Measurements from ENCODE around the gene LBHD2. TPM values are rescaled to one million over a fixed set of nuclear protein-coding genes. Genes with fewer than 3 reads are reported as not detected.
"Not testable (repeated sequence)": the region's sequence is repeated elsewhere in the genome, so short reads cannot be mapped to it uniquely, and the experiment has no call there.

LBHD2 gene
- total and polyA plus RNA-seq, 4 donors, result 0.47 to 0.53 TPM; not detected in 2

- peak overlapping the region; percentile 16 to 77 for H3K27ac ChIP-seq (ENCODE audit: low read depth in 1 of 2, low read length in 2 of 2)
- WGBS, result 71% methylated on average over 9 of the region's 9 CpGs
- H3K36me3 ChIP-seq (ENCODE audit: control insufficient read depth in 4 of 4, insufficient read depth in 3 of 4, low read depth in 1 of 4, low read length in 3 of 4), result no peaks in the 10 kb centered on the region
- no peaks in the 10 kb centered on the region for H3K9me3 ChIP-seq (ENCODE audit: control insufficient read depth in 4 of 4, low read length in 3 of 4)
- H3K27me3 ChIP-seq (ENCODE audit: control insufficient read depth in 4 of 4, insufficient read depth in 4 of 4, low read length in 3 of 4), result no peaks in the 10 kb centered on the region
- DNase-seq (ENCODE audit: low spot score), result no peak
- H3K4me1 ChIP-seq (ENCODE audit: control insufficient read depth in 4 of 4, insufficient read depth in 4 of 4, low read length in 3 of 4), result peaks cover 18 to 36% (median 27%) of the 10 kb centered on the region in 4 donors
- H3K9ac ChIP-seq (ENCODE audit: low read depth in 1 of 2, low read length in 2 of 2), result no peak overlapping the region
- TF ChIP-seq FOXA1 (IDR thresholded peaks at IDR 0.05), result no peak
- peak in 1 of 2 donors; percentile 6 for TF ChIP-seq RXRA (IDR thresholded peaks at IDR 0.05)
- H3K4me3 ChIP-seq (ENCODE audit: low read depth in 1 of 3, low read length in 3 of 3), result no peak overlapping the region
Measured at GRCh38 chr14:103118663-103119404, 34.8 kb downstream of the LBHD2 start.

GRCh38 chr14:103119527-103119926 lies 35.5 kb downstream of the LBHD2 start:
- H3K36me3 ChIP-seq (ENCODE audit: control insufficient read depth in 4 of 4, insufficient read depth in 3 of 4, low read depth in 1 of 4, low read length in 3 of 4); H3K9ac ChIP-seq (ENCODE audit: low read depth in 1 of 2, low read length in 2 of 2); H3K4me3 ChIP-seq (ENCODE audit: low read depth in 1 of 3, low read length in 3 of 3); H3K27me3 ChIP-seq (ENCODE audit: control insufficient read depth in 4 of 4, insufficient read depth in 4 of 4, low read length in 3 of 4); DNase-seq (ENCODE audit: low spot score); H3K9me3 ChIP-seq (ENCODE audit: control insufficient read depth in 4 of 4, low read length in 3 of 4); H3K27ac ChIP-seq (ENCODE audit: low read depth in 1 of 2, low read length in 2 of 2): not testable (repeated sequence)
- H3K4me1 ChIP-seq (ENCODE audit: control insufficient read depth in 4 of 4, insufficient read depth in 4 of 4, low read length in 3 of 4), result peaks cover 15 to 36% (median 26%) of the 10 kb centered on the region in 4 donors
- WGBS, result 93% methylated on average over 8 of the region's 8 CpGs

DNA sequence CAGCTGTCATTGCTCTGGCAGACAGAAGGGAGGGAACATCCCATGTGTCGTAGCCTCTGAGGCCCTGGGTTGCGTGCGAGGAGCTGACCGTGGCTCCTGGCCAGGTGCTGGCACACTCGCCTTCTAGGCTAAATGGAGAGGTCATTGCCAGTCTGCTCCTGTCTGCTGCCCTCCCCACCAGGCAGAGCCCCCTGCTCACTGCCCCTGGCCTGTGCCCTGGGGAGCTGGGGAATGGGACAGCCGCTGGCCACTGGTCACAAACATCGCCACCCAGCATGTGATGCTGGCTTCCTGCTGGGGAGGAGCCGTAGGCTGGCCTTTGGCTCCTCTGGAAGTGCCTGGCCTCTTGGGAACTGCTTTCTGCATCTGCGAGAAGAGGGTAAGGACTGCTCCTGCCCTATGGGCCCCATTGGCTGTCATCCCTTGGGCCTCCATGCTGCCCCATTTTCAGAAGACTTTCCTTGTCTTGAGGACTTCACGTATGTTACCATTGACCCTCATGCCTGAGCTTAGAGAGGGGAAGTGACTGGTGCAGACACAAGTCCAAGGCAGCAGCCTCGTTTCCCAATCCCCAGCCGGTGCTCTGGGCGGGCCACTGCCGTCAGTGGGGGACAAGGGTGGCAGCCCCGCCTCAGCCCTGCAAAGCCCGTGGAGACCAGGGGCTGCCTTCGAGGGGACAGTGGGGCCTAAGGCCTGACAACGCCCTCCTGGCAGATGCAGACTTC lies 37.3 kb downstream of the LBHD2 start:
- 8% methylated on average over 18 of the region's 18 CpGs for WGBS
- TF ChIP-seq JUND (IDR thresholded peaks at IDR 0.05) (no peak), HNF4A (conservative IDR thresholded peaks at IDR 0.05) (peak in 1 of 2 donors; percentile 30), HNF4G (IDR thresholded peaks at IDR 0.05) (no peak), YY1 (IDR thresholded peaks at IDR 0.05) (peak; percentile 9), SP1 (IDR thresholded peaks at IDR 0.05) (peak; percentile 23), RXRA (IDR thresholded peaks at IDR 0.05) (peak in 1 of 2 donors; percentile 26), NR2F2 (IDR thresholded peaks at IDR 0.05) (peak; percentile 82)
- no peaks in the 10 kb centered on the region for H3K9me3 ChIP-seq (ENCODE audit: control insufficient read depth in 4 of 4, low read length in 3 of 4)
- H3K4me1 ChIP-seq (ENCODE audit: control insufficient read depth in 4 of 4, insufficient read depth in 4 of 4, low read length in 3 of 4), result peaks cover 13 to 39% (median 26%) of the 10 kb centered on the region in 4 donors
- no peak overlapping the region for H3K4me3 ChIP-seq (ENCODE audit: low read depth in 1 of 3, low read length in 3 of 3)
- H3K9ac ChIP-seq (ENCODE audit: low read depth in 1 of 2, low read length in 2 of 2), result no peak overlapping the region
- H3K36me3 ChIP-seq (ENCODE audit: control insufficient read depth in 4 of 4, insufficient read depth in 3 of 4, low read depth in 1 of 4, low read length in 3 of 4), result no peaks in the 10 kb centered on the region
- H3K27ac ChIP-seq (ENCODE audit: low read depth in 1 of 2, low read length in 2 of 2), result peak overlapping the region; percentile 59 to 75
- no peak for DNase-seq (ENCODE audit: low spot score)
- H3K27me3 ChIP-seq (ENCODE audit: control insufficient read depth in 4 of 4, insufficient read depth in 4 of 4, low read length in 3 of 4), result no peaks in the 10 kb centered on the region

GRCh38 chr14:103121846-103122584 lies 38.0 kb downstream of the LBHD2 start:
- Histone ChIP-seq H3K9ac (ENCODE audit: low read depth in 1 of 2, low read length in 2 of 2) (no peak overlapping the region), H3K27ac (ENCODE audit: low read depth in 1 of 2, low read length in 2 of 2) (peak overlapping the region; percentile 59 to 75), H3K36me3 (ENCODE audit: control insufficient read depth in 4 of 4, insufficient read depth in 3 of 4, low read depth in 1 of 4, low read length in 3 of 4) (no peaks in the 10 kb centered on the region), H3K9me3 (ENCODE audit: control insufficient read depth in 4 of 4, low read length in 3 of 4) (no peaks in the 10 kb centered on the region), H3K27me3 (ENCODE audit: control insufficient read depth in 4 of 4, insufficient read depth in 4 of 4, low read length in 3 of 4) (no peaks in the 10 kb centered on the region), H3K4me3 (ENCODE audit: low read depth in 1 of 3, low read length in 3 of 3) (no peak overlapping the region), H3K4me1 (ENCODE audit: control insufficient read depth in 4 of 4, insufficient read depth in 4 of 4, low read length in 3 of 4) (peaks cover 19 to 44% (median 31%) of the 10 kb centered on the region in 4 donors)
- WGBS, result 18% methylated on average over 23 of the region's 23 CpGs
- DNase-seq (ENCODE audit: low spot score), result no peak
- TF ChIP-seq ATF3 (IDR thresholded peaks at IDR 0.05), result no peak
- TF ChIP-seq NR2F2 (IDR thresholded peaks at IDR 0.05), result peak; percentile 20
